Kidney tubule cell (primary cell): Measurements from ENCODE around the gene RESP18.
A peak's percentile ranks its signal among the peaks of the same experiment; 100 is the strongest.
"Not testable (repeated sequence)": the region's sequence is repeated elsewhere in the genome, so short reads cannot be mapped to it uniquely, and the experiment has no call there.

Experiments used
- DNase-seq: peaks from one replicate; pipeline ENCODE4 v3.0.0-alpha.2; 2018; ENCODE audit warnings: low spot score

RESP18 gene

GRCh38 chr2:219325657-219326315, 6.8 kb downstream of the RESP18 start:
- no peak for DNase-seq

- DNase-seq = no peak
Measured at GRCh38 chr2:219325136-219325535, 7.4 kb downstream of the RESP18 start.

GRCh38 chr2:219323434-219323833, 9.1 kb downstream of the RESP18 start:
- no peak for DNase-seq

- no peak for DNase-seq
Measured at GRCh38 chr2:219314804-219315468, 17.6 kb downstream of the RESP18 start.

- DNase-seq = not testable (repeated sequence)
Measured at GRCh38 chr2:219312683-219313263, 19.8 kb downstream of the RESP18 start.

GRCh38 chr2:219309278-219309677, 23.3 kb downstream of the RESP18 start, which contains the start of gene PTPRN:
Gene PTPRN, minus strand, starts transcription at chr2:219309401. Its CDS starts 69 bp downstream, at chr2:219309332.
- no peak for DNase-seq

- DNase-seq = peak; percentile 68
Measured at GRCh38 chr2:219308142-219309101, 24.1 kb downstream of the RESP18 start.

GRCh38 chr2:219306047-219306446, 26.5 kb downstream of the RESP18 start:
- DNase-seq = no peak

- DNase-seq = no peak
Measured at GRCh38 chr2:219304223-219304622, 28.3 kb downstream of the RESP18 start.

- no peak for DNase-seq
Measured at GRCh38 chr2:219302412-219302968, 30.1 kb downstream of the RESP18 start.

- no peak for DNase-seq
Measured at GRCh38 chr2:219300022-219300421, 32.5 kb downstream of the RESP18 start.

GRCh38 chr2:219299372-219299760, 33.2 kb downstream of the RESP18 start:
- no peak for DNase-seq

GRCh38 chr2:219298759-219299371, 33.7 kb downstream of the RESP18 start:
- peak; percentile 82 for DNase-seq

GRCh38 chr2:219297766-219298456, 34.6 kb downstream of the RESP18 start:
- DNase-seq = no peak

GRCh38 chr2:219296631-219297391, 35.7 kb downstream of the RESP18 start:
- DNase-seq = no peak

GRCh38 chr2:219296142-219296541, 36.4 kb downstream of the RESP18 start:
- DNase-seq = no peak

GRCh38 chr2:219294356-219295351, 37.9 kb downstream of the RESP18 start:
- DNase-seq = peak; percentile 91

GRCh38 chr2:219293736-219294231, 38.8 kb downstream of the RESP18 start:
- DNase-seq = no peak

GRCh38 chr2:219292616-219293015, 39.9 kb downstream of the RESP18 start:
- DNase-seq = no peak
